Stimulated activated naive CD4-positive, alpha-beta T cell treated with Interleukin-2 at 50 U/mL for 16 hours (primary cell): ENCODE measurements around the gene TNIK.

Source experiments
- DNase-seq: peaks from one replicate; lab custom pipeline; 2025; lab: John Stamatoyannopoulos, UW

The TNIK gene

DNA sequence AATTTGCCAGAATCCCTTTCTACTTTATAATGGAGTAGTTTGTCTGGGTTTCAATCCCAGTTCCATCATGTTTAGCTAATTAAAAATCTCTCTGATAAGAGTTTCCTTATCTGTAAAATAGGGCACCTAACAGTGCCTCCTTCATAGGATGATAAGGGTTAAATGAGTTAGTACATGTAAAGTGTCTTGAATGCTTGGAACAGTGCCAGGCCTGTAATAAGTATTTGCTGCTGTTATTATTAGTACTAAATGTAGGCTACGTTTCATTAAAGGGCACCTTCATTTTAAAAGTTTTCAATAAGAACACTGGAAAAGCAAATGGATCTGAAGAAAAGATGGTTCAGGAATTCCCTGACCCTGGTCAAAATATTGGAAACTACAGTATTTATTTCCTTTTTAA lies 421.9 kb downstream of the TNIK start:
- DNase-seq: no peak

DNA sequence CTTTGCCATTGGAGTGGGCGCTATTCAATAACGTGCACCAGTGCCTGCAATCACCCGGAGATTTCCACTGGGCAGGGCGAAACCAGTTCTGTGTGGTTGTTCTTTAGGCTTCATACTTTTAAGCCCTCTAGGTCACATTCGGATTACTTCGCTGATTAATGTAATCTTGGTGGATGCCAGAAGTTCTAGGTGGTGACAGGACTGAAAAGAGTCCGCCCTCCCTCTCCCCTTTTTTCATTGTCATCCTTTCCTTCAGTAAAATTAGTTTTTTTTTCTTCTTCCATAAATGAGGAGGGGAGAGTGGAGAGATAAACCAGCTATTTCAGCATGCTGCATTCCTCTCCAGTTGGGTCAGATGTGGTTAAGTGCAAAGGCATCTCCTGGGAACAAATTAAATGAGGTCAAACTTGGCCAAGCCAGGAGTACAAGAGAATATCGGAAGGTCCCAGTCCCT lies 431.4 kb downstream of the TNIK start:
- no peak for DNase-seq

DNA sequence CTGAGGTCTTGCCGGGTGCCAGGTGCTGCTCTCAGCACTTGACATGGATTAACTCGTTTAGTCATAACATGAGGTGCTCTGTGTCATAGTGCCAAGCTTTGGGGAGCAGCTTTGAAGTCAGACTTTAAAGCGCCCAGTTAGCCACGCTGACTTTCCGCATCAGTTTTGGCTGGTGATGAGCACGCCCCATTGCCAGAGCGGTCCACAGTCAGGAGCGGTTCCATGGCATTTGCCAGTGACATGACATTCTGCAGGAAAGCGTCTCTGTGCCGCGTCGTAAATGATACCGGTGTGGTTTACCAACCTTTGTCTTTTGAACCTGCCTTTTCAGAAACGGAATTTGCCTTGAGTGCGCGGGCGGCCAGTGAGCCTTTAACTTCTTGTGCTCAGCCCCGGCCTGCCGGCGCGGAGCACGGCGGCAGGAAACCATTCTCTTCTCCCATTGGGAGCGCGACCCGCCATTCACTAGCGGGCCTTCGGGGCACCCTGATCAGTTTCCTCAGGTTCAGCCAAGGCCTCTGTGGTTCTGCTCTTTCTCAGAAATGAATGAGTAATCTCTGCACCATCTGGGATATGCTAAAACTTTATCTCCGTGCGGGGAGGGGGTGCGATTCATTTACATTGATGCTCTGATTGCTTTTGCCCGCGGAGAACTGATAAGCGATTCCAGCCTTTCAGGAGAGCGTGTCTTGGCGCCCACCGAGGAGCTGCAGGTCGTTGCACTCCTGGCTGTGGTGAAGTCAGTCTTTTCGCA lies 432.0 kb downstream of the TNIK start:
- peak; percentile 34 for DNase-seq

DNA sequence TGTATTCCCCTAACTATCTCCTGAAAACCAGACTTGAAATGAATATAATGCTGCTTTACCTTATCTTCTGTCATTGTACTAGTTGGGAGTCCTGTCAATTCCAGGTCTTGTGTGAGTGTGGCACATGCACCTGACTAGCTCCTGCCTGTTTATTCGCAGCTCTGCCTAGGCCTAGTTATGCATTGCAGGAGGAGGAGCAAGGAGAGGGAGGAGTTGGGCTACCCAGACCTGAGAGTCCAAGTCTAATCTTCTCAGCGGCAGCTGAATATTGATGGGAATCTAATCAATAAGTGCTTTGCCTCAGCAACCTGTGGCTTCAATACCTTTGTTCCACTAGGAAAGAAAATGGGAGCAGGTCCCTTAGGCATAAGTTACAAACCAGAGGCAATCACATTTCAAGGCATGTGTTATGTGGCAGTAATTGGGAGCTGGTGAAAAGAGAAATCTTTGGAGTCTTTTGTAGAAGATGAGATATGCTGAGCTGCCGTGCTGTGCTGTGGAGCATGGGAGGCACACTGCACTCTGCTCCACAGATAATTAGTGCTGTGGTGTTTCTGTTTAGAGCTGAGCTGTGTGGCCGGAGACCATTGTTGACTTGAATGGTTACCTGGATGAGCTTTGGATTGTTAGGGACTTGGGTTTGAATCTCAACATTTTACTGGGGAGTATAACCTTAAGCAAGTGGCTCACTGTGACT lies 433.5 kb downstream of the TNIK start, which contains the start of gene SLC2A2:
TSS of gene SLC2A2 (minus strand) at position 124 of the 697 bp plus-strand sequence. CDS start at position 74, 50 bp downstream.
- no peak for DNase-seq

DNA sequence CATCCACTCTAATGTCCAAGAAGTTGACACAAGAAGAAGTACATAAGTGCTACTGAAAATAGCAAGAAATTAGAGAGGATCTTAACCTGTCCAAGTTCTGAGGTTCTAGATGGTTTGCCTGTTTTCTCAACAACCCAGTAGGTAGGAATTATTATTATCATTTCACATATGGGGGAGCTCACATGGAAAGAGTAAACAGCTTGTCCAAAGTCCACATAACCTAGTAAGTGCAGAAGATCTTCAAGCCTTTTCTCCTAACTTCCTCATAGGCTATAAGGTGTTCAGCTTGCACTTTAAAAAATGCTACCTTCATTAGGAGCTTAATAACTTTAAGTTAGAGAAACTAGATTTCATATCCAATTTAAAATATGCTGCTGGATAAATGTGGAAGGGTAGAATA lies 436.6 kb downstream of the TNIK start:
- DNase-seq: no peak

DNA sequence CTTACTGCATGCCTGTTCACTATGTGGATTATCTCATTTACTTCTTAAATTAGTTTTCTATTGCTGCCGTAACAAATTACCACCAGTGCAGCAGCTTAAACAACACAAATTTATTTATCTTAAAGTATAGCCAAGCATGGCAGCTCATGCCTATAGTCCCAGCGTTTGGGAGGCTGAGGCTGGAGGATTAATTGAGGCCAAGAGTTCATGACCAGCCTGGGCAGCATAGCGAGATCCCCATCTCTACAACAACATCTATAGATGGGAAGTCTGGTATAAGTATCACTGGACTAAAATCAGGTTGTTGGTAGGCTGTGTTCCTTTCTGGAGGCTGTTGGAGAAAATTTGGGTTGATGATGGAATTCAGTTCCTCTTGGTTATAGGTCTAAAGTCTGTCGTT lies 438.8 kb downstream of the TNIK start:
- no peak for DNase-seq

DNA sequence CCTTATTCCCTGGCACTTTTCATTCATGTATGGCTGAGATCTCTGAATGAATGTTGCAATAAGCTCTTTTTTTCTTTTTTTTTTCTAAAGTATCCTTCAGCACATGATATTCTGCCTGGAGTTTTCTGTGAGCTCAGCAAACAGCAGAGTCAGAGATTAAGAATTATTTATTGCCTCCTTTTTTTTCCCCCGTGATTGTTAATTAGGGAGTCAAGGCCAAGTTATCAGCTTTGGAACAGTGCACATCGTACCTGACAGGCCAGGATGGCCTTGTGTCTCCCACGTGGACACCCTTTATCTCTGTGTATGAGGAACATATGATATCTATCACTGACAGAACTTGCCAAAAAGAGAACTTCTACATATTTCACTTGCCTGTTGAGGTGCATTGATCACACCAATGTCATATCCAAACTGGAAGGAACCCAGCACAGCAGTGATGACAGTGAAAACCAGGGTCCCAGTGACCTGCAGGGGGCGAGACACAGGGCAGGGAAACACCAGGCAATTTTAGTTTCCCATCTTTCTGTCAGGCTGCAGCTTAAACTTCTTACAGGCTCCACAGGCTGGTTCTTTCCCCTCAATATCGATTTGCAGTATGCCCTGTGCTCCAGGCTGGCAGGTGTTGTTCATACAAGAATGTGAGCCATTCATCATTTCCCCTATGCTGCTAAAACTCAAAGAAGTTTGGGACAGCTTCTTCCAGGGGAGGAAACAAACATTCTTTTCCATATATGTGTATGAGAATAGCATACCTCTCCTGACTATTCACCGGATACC lies 441.9 kb downstream of the TNIK start:
- DNase-seq: no peak

DNA sequence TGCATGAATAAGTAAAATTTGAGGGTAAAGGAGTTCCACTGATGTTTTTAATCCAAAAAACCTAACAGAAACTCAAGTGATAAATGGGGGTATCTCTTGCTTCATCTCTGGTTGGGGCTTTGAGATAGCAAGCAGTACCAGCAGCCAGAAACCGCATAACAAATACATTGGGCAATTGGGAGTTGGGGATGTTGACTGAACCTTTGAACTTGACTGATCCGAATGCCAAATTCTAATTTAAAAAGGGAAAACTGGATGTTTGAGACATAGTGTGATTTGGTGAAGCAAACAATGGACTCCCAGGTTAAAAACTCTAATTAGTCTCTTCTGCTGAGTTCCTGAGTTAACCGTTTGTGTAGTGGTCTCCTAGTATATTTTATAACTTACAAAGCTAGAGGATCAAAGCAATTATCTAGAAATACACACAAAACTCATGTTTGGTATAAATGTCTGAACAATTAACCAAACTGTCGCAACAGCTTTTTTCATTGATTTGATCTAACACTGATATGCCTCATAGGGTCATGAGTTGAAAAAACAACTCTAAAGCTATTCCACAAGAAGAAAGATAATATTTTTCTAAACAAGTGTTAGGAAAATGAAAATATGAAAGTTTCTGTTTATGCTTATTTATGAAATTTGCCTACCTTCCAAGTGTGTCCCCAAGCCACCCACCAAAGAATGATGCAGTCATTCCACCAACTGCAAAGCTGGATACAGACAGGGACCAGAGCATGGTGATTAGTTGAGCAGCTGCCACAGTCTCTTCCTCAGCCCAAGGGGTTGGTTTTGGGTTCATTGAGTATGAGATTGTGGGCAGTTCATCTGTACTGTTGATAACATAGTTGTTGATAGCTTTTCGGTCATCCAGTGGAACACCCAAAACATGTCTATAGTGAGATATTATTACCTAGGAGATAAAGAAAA lies 446.1 kb downstream of the TNIK start:
- DNase-seq: no peak

DNA sequence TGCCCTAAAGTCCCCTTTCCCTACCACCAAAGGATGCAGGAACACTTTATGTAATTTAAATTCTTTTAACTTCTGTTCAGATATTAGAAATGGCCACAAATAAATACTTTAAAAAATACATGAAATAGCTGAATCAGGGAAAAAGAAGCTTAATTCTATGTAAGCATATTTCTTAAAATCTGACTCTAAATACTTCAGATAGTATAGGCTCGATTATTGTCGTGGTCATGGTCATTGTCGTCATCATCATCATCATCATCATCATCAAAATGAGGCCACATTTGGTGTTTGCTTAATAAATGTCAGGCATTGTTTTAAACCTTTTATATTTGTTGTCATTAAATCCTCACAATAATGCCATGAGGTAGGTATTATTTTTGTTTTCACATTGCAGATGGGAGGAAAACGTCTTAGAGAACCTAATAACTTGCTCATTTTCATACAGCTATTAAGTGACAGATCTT lies 448.3 kb downstream of the TNIK start:
- no peak for DNase-seq
